ENCODE measurements around the gene SCGN.

DNA sequence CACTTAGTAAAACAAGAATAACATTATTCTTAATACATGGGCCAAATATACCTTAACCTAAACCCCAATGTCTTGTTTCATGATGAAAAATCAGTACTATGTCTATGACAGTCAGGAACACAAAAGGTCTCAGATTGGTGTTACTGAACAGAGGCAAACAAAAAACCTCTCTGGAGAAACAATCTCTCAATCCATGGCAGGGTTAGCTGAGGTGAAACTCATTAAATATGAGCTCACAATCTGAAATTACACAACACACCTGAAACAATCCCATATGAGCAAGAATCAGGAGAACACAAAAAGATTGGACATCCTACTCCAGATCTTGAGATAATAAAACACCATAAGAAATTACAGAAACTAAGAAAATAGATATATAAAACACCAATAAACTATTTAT, 96.0 kb downstream of the SCGN start:
- TF ChIP-seq, protein P1, sequence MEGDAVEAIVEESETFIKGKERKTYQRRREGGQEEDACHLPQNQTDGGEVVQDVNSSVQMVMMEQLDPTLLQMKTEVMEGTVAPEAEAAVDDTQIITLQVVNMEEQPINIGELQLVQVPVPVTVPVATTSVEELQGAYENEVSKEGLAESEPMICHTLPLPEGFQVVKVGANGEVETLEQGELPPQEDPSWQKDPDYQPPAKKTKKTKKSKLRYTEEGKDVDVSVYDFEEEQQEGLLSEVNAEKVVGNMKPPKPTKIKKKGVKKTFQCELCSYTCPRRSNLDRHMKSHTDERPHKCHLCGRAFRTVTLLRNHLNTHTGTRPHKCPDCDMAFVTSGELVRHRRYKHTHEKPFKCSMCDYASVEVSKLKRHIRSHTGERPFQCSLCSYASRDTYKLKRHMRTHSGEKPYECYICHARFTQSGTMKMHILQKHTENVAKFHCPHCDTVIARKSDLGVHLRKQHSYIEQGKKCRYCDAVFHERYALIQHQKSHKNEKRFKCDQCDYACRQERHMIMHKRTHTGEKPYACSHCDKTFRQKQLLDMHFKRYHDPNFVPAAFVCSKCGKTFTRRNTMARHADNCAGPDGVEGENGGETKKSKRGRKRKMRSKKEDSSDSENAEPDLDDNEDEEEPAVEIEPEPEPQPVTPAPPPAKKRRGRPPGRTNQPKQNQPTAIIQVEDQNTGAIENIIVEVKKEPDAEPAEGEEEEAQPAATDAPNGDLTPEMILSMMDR (IDR thresholded peaks at IDR 0.05) = no peak
- TF ChIP-seq POLR2A (IDR thresholded peaks at IDR 0.05) = no peak

Measured in esophagus squamous epithelium (tissue), 4 donors.